BLaER1 (cell line): Measurements from ENCODE around the gene S1PR2.

Experiments
- H3K27ac ChIP-seq: shearing (Covaris generic); formaldehyde crosslinking; 2 replicates; pipeline ENCODE4 v1.8.1; 2022
- H3K27me3 ChIP-seq: shearing (Covaris generic); formaldehyde crosslinking; 2 replicates; pipeline ENCODE4 v1.8.1; 2022
- H3K36me3 ChIP-seq: shearing (Covaris generic); formaldehyde crosslinking; 2 replicates; pipeline ENCODE4 v1.8.1; 2022
- H3K4me1 ChIP-seq: shearing (Covaris generic); formaldehyde crosslinking; 2 replicates; pipeline ENCODE4 v1.8.1; 2022
- H3K4me2 ChIP-seq: shearing (Covaris generic); formaldehyde crosslinking; 2 replicates; pipeline ENCODE4 v1.8.1; 2022
- H3K4me3 ChIP-seq: shearing (Covaris generic); formaldehyde crosslinking; 2 replicates; pipeline ENCODE4 v1.8.1; 2022
- H3K9ac ChIP-seq: shearing (Covaris generic); formaldehyde crosslinking; 2 replicates; pipeline ENCODE4 v1.8.1; 2022
- H3K9me3 ChIP-seq: shearing (Covaris generic); formaldehyde crosslinking; 2 replicates; pipeline ENCODE4 v1.8.1; 2022
- H4K20me1 ChIP-seq: shearing (Covaris generic); formaldehyde crosslinking; 2 replicates; pipeline ENCODE4 v1.8.1; 2022
- Cebpa-rat ChIP-seq: shearing (Covaris generic); IDR thresholded peaks from 2 replicates; pipeline ENCODE4 v1.8.1; 2022

Gene S1PR2

DNA sequence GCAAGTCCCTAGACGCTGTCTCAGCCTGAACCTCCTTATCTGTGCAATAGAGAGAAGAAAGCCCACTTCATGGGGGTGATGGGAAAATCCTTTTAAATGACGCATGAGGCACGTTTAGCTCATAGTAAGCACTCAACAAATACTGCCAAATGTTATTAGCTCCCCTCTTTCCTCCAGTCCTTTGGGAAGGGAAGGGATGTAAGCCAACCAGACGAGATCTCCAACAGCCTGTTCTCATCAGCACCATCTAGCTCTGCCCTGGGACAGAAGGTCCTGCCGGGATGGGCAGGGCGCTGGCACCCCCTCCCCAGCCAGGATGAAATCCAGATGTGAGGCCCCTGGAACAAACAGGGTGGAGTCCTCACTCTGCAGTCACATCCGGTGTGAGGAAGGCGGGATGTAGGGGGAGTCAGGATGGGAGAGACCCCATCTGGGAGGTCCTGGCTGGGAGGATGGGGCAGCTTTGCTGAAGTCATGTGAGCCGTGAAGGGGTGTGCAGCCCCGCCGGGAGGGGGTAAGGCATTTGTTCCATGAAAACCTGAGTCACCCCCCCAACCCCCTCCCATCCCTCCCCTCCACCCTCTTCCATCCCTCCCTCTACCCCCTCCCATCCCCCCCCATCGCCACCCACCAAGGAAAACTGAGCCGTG is 4.6 kb downstream of the S1PR2 start:
- Histone ChIP-seq H3K9ac (no peak overlapping the region), H4K20me1 (peaks cover 88% of the 10 kb centered on the region), H3K4me1 (peaks cover 63% of the 10 kb centered on the region), H3K4me2 (peak overlapping the region; percentile 24; the same call in 1 of the 2 replicates), H3K4me3 (no peak overlapping the region), H3K9me3 (no peaks in the 10 kb centered on the region), H3K27me3 (no peaks in the 10 kb centered on the region), H3K36me3 (peaks cover 58% of the 10 kb centered on the region), H3K27ac (no peak overlapping the region)
- TF ChIP-seq Cebpa-rat, result no peak

DNA sequence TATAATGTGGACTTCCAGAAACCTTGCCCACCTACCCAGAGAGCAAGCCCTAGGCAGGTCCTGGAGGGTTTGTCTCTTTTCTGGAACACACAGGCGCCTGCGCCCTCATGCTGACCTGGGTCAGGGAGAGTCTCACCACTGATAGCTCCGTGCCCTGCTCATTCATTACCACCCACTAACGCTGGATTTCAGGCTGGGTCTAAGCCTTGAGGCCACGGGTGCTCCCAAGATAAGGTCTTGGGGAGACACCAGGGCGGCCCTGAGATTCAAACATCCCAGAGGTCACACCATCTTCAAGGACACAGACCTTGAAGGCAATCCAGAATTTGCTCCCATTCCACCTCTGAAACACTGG is 5.1 kb downstream of the S1PR2 start:
- Histone ChIP-seq H3K9ac (no peak overlapping the region), H3K27me3 (no peaks in the 10 kb centered on the region), H3K27ac (no peak overlapping the region), H3K36me3 (peaks cover 63% of the 10 kb centered on the region), H3K4me3 (no peak overlapping the region), H3K9me3 (no peaks in the 10 kb centered on the region), H4K20me1 (peaks cover 93% of the 10 kb centered on the region), H3K4me2 (no peak overlapping the region; the same call in 1 of the 2 replicates), H3K4me1 (peaks cover 66% of the 10 kb centered on the region)
- TF ChIP-seq Cebpa-rat, result no peak

DNA sequence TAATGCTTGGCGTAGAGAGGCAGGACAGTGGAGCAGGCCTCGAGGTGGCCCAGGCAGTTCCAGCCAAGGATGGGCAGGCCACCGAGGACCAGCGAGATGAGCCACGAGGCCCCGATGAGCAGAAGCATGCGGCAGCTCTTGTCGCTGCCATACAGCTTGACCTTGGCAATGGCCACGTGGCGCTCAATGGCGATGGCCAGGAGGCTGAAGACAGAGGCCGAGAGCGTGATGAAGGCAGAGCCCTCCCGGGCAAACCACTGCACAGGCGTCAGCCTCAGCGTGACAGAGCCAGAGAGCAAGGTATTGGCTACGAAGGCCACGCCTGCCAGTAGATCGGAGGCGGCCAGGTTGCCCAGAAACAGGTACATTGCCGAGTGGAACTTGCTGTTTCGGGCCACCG is 6.8 kb downstream of the S1PR2 start:
- no peaks in the 10 kb centered on the region for H3K27me3 ChIP-seq
- H4K20me1 ChIP-seq, result peaks cover 100% of the 10 kb centered on the region
- no peak overlapping the region for H3K27ac ChIP-seq
- peaks cover 71% of the 10 kb centered on the region for H3K4me1 ChIP-seq
- no peak for TF ChIP-seq Cebpa-rat
- H3K4me3 ChIP-seq, result no peak overlapping the region
- no peak overlapping the region for H3K4me2 ChIP-seq
- no peaks in the 10 kb centered on the region for H3K9me3 ChIP-seq
- H3K9ac ChIP-seq, result no peak overlapping the region
- H3K36me3 ChIP-seq, result peaks cover 70% of the 10 kb centered on the region

DNA sequence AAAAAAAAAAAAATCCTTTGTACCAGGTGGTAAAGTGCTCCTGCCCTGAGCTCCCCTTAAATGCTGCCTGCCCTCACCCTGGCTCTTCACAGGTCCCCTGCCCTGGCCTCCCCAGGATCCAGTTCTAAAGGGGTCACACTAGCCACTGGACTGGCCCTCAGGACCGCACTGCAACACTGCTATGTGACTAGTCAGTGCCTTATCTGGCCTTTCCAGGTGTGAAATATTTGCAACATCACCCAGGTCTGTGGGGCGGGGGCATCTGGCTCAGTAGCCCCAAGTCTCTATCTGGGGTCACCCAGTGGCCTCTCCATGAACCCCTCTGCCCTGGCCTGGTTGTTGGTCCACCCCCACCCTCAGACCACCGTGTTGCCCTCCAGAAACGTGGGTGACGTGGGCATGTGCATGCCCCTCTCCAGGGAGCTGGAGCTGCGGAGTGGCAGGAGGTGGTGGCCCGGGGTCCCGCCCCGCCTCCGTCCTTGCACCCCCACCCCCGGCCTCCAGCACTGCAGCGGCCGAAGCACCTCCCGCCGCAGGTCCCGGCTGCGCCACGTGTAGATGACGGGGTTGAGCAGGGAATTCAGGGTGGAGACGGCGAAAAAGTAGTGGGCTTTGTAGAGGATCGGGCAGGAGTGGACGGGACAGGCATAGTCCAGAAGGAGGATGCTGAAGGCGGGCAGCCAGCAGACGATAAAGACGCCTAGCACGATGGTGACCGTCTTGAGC is 7.5 kb downstream of the S1PR2 start:
- no peak for TF ChIP-seq Cebpa-rat

DNA sequence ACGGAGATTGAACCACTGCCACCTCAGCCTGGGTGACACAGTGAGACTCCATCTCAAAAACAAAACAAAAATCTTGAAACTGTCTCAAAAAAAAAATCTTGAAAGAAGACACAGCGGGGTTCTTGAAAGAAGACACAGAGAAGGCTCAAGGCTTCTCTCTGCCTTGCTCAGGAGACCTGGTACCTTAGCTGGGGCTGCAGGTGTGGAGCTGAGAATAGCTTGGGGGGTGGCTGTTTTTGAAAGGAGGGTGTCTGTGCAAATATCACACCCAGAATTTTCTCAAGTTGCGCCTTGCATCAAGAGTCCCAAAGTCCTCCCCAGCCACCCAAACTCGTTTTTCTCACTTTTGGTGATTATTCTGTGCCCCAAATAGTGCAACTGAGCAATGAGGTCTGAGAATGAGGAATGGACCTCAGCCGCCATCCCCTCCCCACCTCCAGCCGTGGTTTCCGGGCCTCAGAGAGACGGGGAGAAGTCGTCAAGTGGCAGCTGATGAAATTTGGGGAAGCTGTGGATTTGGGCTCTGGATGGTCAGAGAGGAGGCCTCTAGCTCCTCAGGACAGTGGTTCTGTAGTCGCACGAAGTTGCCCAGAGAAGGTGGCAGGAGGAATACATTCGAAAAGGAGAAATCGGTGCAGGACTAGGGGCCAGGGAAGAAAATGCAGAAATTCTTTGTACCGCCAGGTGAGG is 8.8 kb downstream of the S1PR2 start:
- H3K27ac ChIP-seq, result no peak overlapping the region
- peak overlapping the region; percentile 22; the same call in 1 of the 2 replicates for H3K4me2 ChIP-seq
- H3K9me3 ChIP-seq, result no peaks in the 10 kb centered on the region
- H3K4me3 ChIP-seq, result no peak overlapping the region
- no peak overlapping the region for H3K9ac ChIP-seq
- peaks cover 51% of the 10 kb centered on the region for H3K4me1 ChIP-seq
- no peaks in the 10 kb centered on the region for H3K27me3 ChIP-seq
- H3K36me3 ChIP-seq, result peaks cover 81% of the 10 kb centered on the region
- no peak for TF ChIP-seq Cebpa-rat
- peaks cover 91% of the 10 kb centered on the region for H4K20me1 ChIP-seq

More for the DNA sequence above, 7.5 kb downstream of the S1PR2 start:
- Histone ChIP-seq H3K36me3 (peaks cover 73% of the 10 kb centered on the region), H3K4me2 (no peak overlapping the region), H3K4me3 (no peak overlapping the region), H3K9ac (no peak overlapping the region), H3K27ac (no peak overlapping the region), H4K20me1 (peaks cover 100% of the 10 kb centered on the region), H3K9me3 (no peaks in the 10 kb centered on the region), H3K4me1 (peaks cover 64% of the 10 kb centered on the region), H3K27me3 (no peaks in the 10 kb centered on the region)

DNA sequence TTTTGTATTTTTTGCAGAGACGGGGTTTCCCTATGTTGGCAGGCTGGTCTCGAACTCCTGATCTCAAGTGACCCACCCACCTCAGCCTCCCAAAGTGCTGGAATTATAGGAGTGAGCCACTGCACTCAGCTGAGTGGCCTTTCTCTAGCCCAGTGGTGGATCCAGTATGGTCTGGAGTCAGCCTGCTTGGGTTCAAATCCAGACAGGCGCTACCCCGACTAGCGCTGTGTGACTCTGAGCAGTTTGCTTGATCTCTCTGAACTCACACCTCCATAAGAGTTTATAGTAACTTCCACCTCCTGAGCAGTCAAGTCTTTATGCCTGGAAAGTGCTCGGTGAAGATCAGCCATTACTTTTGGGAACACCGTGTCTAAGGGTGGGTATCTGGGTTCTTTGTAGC is 10.4 kb downstream of the S1PR2 start:
- Histone ChIP-seq H3K4me2 (no peak overlapping the region), H3K36me3 (peaks cover 84% of the 10 kb centered on the region), H3K9ac (no peak overlapping the region; the same call in 1 of the 2 replicates), H3K27ac (no peak overlapping the region), H3K4me3 (no peak overlapping the region), H4K20me1 (peaks cover 74% of the 10 kb centered on the region), H3K9me3 (no peaks in the 10 kb centered on the region), H3K27me3 (no peaks in the 10 kb centered on the region), H3K4me1 (peaks cover 37% of the 10 kb centered on the region)
- TF ChIP-seq Cebpa-rat, result no peak

DNA sequence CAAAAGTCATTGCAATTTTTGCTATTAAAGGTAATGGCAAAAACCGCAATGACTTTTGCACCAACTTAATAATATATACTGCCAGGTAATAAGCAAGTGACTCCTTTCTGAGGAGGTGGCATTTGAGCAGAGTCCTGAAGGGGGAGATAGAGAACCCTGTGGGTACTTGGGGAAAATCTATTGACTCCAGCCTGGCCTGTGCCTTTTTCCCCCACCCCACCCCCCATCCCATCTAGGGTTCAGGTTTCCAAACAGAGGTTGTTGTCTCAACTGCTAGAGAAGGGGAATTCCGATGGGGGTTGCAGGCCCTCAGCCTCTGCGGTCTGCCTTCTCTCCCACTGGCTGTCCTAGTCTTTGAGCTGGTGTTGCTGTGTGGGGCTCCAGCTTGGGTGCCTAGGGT is 11.5 kb downstream of the S1PR2 start:
- H3K4me1 ChIP-seq, result peaks cover 35% of the 10 kb centered on the region
- no peak overlapping the region for H3K27ac ChIP-seq
- no peaks in the 10 kb centered on the region for H3K9me3 ChIP-seq

DNA sequence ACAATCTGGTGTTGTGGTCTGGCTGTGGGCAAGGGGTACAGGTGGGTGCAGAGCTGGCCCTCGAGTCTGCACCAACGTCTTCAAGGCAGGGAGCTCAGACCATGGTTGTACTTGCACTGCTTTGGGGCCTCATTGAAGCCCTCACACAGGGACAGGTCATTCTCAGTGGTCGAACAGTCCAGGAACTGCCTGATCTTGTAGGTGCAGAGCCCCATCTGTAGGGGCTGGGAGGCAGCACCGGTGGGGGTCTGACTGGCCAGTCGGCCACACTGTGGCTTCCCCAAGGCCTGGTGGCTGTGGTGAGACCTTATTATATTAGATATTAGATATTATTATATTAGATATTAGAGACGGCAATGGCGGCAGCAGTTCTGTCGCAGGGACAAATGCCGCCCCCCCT is 14.0 kb downstream of the S1PR2 start:
- Histone ChIP-seq H3K9me3 (no peaks in the 10 kb centered on the region), H3K27ac (no peak overlapping the region), H3K4me3 (no peak overlapping the region), H3K36me3 (peaks cover 56% of the 10 kb centered on the region), H3K9ac (no peak overlapping the region), H3K27me3 (no peaks in the 10 kb centered on the region), H3K4me2 (no peak overlapping the region), H3K4me1 (peaks cover 21% of the 10 kb centered on the region; the same call in 1 of the 2 replicates), H4K20me1 (peaks cover 38% of the 10 kb centered on the region)
- TF ChIP-seq Cebpa-rat, result no peak

More for the DNA sequence above, 11.5 kb downstream of the S1PR2 start:
- TF ChIP-seq Cebpa-rat, result no peak
- H4K20me1 ChIP-seq, result peaks cover 64% of the 10 kb centered on the region
- no peaks in the 10 kb centered on the region for H3K27me3 ChIP-seq
- peaks cover 80% of the 10 kb centered on the region for H3K36me3 ChIP-seq
- H3K4me2 ChIP-seq, result peak overlapping the region; percentile 22; the same call in 1 of the 2 replicates
- no peak overlapping the region for H3K4me3 ChIP-seq
- H3K9ac ChIP-seq, result no peak overlapping the region

DNA sequence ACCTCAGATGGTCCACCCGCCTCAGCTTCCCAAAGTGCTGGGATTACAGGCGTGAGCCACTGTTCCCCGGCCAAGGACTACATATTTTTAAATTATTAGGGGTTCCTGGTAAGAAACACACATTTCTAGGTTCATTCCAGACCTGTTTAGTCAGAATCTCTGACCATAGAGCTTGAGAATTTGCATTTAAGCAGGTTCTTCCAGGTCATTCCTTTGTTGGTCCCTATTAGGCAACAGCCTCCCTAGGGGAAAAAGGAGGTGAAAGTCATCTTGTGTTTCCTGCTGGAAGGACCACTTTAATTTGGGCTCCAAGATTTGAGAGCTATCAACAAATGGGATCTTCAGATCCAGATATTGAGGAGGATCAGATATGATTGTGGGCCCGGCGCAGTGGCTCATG is 16.3 kb downstream of the S1PR2 start:
- Histone ChIP-seq H3K27me3 (no peaks in the 10 kb centered on the region), H3K36me3 (peaks cover 39% of the 10 kb centered on the region), H3K4me1 (peaks cover 2% of the 10 kb centered on the region; the same call in 1 of the 2 replicates), H3K4me3 (no peak overlapping the region), H4K20me1 (peaks cover 20% of the 10 kb centered on the region), H3K27ac (no peak overlapping the region), H3K9me3 (no peaks in the 10 kb centered on the region), H3K4me2 (no peak overlapping the region), H3K9ac (no peak overlapping the region)
- no peak for TF ChIP-seq Cebpa-rat

DNA sequence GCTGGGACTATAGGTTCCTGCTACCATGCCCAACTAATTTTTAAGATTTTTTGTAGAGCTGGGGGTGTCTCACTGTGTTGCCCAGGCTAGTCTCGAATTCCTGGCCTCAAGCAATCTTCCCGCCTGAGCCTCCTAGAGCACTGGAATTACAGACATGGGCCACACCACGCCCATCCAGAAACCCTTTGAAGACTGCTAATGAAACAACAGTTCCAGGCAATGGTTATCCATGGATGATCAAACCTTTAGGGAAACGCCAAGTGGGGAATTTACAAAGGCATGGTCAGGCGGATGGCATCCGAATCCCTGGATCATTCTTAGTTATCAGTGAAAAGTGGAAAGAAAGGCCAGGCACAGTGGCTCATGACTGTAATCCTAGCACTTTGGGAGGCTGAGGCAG is 19.4 kb downstream of the S1PR2 start:
- Histone ChIP-seq H3K4me2 (no peak overlapping the region), H3K9ac (no peak overlapping the region)

More for the DNA sequence above, 19.4 kb downstream of the S1PR2 start:
- Histone ChIP-seq H3K4me1 (peaks cover 14% of the 10 kb centered on the region), H3K27me3 (no peaks in the 10 kb centered on the region; the same call in 1 of the 2 replicates), H4K20me1 (peaks cover 26% of the 10 kb centered on the region), H3K27ac (no peak overlapping the region), H3K36me3 (peaks cover 23% of the 10 kb centered on the region; the same call in 1 of the 2 replicates), H3K9me3 (peaks cover 6% of the 10 kb centered on the region; the same call in 1 of the 2 replicates), H3K4me3 (no peak overlapping the region)
- no peak for TF ChIP-seq Cebpa-rat
